Astrocyte (in vitro differentiated cells and primary cell): ENCODE measurements around the gene KCNJ3. TPM values are rescaled to one million over a fixed set of nuclear protein-coding genes. Genes with fewer than 3 reads are reported as not detected.

Source experiments
- DNase-seq: peaks from one replicate; pipeline ENCODE4 v3.0.0-alpha.2; 2010; ENCODE audit warnings: low read depth
- FAIRE-seq: peaks from 2 replicates; lab custom pipeline; 2011; peaks lifted over from hg19 to GRCh38; lab: Jason Lieb, UNC
- H2AFZ ChIP-seq: 2 replicates; pipeline ENCODE4 v1.6.0; 2012; ENCODE audit warnings: low read depth, low read length, inconsistent platforms
- H3K27ac ChIP-seq: 2 replicates; pipeline ENCODE4 v1.5.1; 2011; ENCODE audit warnings: low read depth, low read length, inconsistent platforms
- H3K27me3 ChIP-seq: 2 replicates; pipeline ENCODE4 v1.6.0; 2011; ENCODE audit warnings: low read length, inconsistent platforms; ENCODE audit not compliant: insufficient read depth
- H3K36me3 ChIP-seq: 2 replicates; pipeline ENCODE4 v1.5.1; 2011; ENCODE audit warnings: low read length, inconsistent platforms; ENCODE audit not compliant: insufficient read depth
- H3K4me1 ChIP-seq: 2 replicates; pipeline ENCODE4 v1.5.1; 2011; ENCODE audit warnings: low read length, inconsistent platforms; ENCODE audit not compliant: insufficient read depth
- H3K4me2 ChIP-seq: 2 replicates; pipeline ENCODE4 v1.6.0; 2012; ENCODE audit warnings: low read length, inconsistent platforms
- H3K4me3 ChIP-seq: 2 replicates; pipeline ENCODE4 v1.5.1; 2011; ENCODE audit warnings: low read depth, mild to moderate bottlenecking, low read length, inconsistent platforms; ENCODE audit not compliant: insufficient read depth
- H3K79me2 ChIP-seq: 2 replicates; pipeline ENCODE4 v1.6.0; 2012; ENCODE audit warnings: mild to moderate bottlenecking, low read length, inconsistent platforms; ENCODE audit not compliant: insufficient read depth
- H3K9ac ChIP-seq: 2 replicates; pipeline ENCODE4 v1.6.0; 2012; ENCODE audit warnings: mild to moderate bottlenecking, low read length, inconsistent platforms
- H3K9me3 ChIP-seq: 2 replicates; pipeline ENCODE4 v1.5.1; 2012; ENCODE audit warnings: low read depth, mild to moderate bottlenecking, low read length, inconsistent platforms; ENCODE audit not compliant: insufficient read depth
- H4K20me1 ChIP-seq: 2 replicates; pipeline ENCODE4 v1.6.0; 2012; ENCODE audit warnings: low read length, inconsistent platforms; ENCODE audit not compliant: insufficient read depth
- H3K27ac Mint-ChIP-seq: one replicate; pipeline ENCODE4 v1.8.0; 2021; ENCODE audit warnings: mild to moderate bottlenecking, mixed read lengths; ENCODE audit not compliant: unreplicated experiment
- H3K27me3 Mint-ChIP-seq: one replicate; pipeline ENCODE4 v1.8.0; 2021; ENCODE audit warnings: low read depth, mixed read lengths; ENCODE audit not compliant: unreplicated experiment
- H3K36me3 Mint-ChIP-seq: one replicate; pipeline ENCODE4 v1.8.0; 2021; ENCODE audit warnings: low read depth, mixed read lengths; ENCODE audit not compliant: unreplicated experiment
- H3K4me1 Mint-ChIP-seq: one replicate; pipeline ENCODE4 v1.8.0; 2021; ENCODE audit warnings: low read depth, mixed read lengths; ENCODE audit not compliant: unreplicated experiment
- H3K4me3 Mint-ChIP-seq: one replicate; pipeline ENCODE4 v1.8.0; 2021; ENCODE audit warnings: mild to moderate bottlenecking, moderate library complexity, mixed read lengths; ENCODE audit not compliant: unreplicated experiment
- H3K9me3 Mint-ChIP-seq: one replicate; pipeline ENCODE4 v1.8.0; 2021; ENCODE audit warnings: mild to moderate bottlenecking, mixed read lengths; ENCODE audit not compliant: unreplicated experiment
- EZH2 ChIP-seq: IDR thresholded peaks from 2 replicates; pipeline ENCODE4 v1.6.1; 2012; ENCODE audit warnings: mild to moderate bottlenecking, low read length, inconsistent platforms; ENCODE audit not compliant: insufficient read depth
- total RNA-seq: library from RNA; stranded (reverse); gene quantifications from 2 replicates; pipeline ENCODE4 v1.2.1, GENCODE V29; 2021
- TF ChIP-seq, protein P1 (sequence below): IDR thresholded peaks from 2 replicates; pipeline ENCODE4 v1.5.1; 2011; ENCODE audit warnings: low read depth, mild to moderate bottlenecking, inconsistent platforms, low read length, moderate library complexity; ENCODE audit not compliant: insufficient read depth

KCNJ3 gene
- total RNA-seq, 1 donor from 2014 or later, result not detected

DNA sequence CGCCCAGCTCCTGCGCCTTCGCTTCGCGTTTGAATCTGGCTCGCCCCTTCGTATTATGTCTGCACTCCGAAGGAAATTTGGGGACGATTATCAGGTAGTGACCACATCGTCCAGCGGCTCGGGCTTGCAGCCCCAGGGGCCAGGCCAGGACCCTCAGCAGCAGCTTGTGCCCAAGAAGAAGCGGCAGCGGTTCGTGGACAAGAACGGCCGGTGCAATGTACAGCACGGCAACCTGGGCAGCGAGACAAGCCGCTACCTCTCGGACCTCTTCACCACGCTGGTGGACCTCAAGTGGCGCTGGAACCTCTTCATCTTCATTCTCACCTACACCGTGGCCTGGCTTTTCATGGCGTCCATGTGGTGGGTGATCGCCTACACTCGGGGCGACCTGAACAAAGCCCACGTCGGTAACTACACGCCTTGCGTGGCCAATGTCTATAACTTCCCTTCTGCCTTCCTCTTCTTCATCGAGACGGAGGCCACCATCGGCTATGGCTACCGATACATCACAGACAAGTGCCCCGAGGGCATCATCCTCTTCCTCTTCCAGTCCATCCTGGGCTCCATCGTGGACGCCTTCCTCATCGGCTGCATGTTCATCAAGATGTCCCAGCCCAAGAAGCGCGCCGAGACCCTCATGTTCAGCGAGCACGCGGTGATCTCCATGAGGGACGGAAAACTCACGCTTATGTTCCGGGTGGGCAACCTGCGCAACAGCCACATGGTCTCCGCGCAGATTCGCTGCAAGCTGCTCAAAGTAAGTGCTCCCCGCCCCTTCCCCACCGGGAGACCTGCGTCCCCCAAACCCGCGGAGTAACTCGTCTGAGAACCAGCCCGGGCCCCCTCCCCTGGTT lies 453 bp downstream of the KCNJ3 start:
- H3K9me3 Mint-ChIP-seq, result peaks cover 6% of the 10 kb centered on the region
- H3K36me3 Mint-ChIP-seq, result no peaks in the 10 kb centered on the region
- H3K4me3 ChIP-seq, result no peak overlapping the region
- H3K9me3 ChIP-seq, result no peaks in the 10 kb centered on the region
- H3K79me2 ChIP-seq, result no peaks in the 10 kb centered on the region
- peaks cover 4% of the 10 kb centered on the region for H3K4me1 ChIP-seq
- H4K20me1 ChIP-seq, result no peaks in the 10 kb centered on the region
- peak overlapping the region; percentile 64 for H2AFZ ChIP-seq
- DNase-seq, result no peak
- no peak overlapping the region for H3K27ac ChIP-seq
- H3K36me3 ChIP-seq, result no peaks in the 10 kb centered on the region
- no peak overlapping the region for H3K9ac ChIP-seq
- peak overlapping the region; percentile 21 for H3K4me3 Mint-ChIP-seq
- no peak for FAIRE-seq
- TF ChIP-seq EZH2, result peak; percentile 28
- TF ChIP-seq, protein P1, sequence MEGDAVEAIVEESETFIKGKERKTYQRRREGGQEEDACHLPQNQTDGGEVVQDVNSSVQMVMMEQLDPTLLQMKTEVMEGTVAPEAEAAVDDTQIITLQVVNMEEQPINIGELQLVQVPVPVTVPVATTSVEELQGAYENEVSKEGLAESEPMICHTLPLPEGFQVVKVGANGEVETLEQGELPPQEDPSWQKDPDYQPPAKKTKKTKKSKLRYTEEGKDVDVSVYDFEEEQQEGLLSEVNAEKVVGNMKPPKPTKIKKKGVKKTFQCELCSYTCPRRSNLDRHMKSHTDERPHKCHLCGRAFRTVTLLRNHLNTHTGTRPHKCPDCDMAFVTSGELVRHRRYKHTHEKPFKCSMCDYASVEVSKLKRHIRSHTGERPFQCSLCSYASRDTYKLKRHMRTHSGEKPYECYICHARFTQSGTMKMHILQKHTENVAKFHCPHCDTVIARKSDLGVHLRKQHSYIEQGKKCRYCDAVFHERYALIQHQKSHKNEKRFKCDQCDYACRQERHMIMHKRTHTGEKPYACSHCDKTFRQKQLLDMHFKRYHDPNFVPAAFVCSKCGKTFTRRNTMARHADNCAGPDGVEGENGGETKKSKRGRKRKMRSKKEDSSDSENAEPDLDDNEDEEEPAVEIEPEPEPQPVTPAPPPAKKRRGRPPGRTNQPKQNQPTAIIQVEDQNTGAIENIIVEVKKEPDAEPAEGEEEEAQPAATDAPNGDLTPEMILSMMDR, result no peak
- H3K27me3 ChIP-seq, result peaks cover 28% of the 10 kb centered on the region
- no peak overlapping the region for H3K27ac Mint-ChIP-seq
- peaks cover 40% of the 10 kb centered on the region for H3K27me3 Mint-ChIP-seq
- H3K4me1 Mint-ChIP-seq, result peaks cover 2% of the 10 kb centered on the region
- H3K4me2 ChIP-seq, result peak overlapping the region; percentile 84

DNA sequence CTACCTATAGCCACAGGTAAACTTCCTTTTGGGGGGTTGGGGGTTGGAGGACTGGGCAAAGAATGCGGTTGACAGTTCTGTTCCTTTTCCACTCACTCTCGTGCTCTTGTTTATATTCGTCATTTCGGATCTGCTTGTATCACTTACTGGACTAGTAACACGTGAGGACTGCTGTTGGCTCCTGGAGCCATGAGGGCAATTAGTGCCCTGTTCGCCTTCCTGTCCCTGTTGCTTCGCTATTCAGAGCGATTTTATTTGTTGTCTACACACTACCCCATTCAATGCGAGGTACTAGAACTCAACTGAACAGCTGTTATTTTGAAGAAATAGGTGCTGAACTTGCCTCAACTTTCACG lies 1.1 kb downstream of the KCNJ3 start:
- H3K4me1 ChIP-seq, result peaks cover 4% of the 10 kb centered on the region
- Mint-ChIP-seq H3K9me3 (peaks cover 6% of the 10 kb centered on the region), H3K27me3 (peaks cover 40% of the 10 kb centered on the region), H3K36me3 (no peaks in the 10 kb centered on the region), H3K4me3 (no peak overlapping the region), H3K4me1 (peaks cover 2% of the 10 kb centered on the region), H3K27ac (no peak overlapping the region)
- no peak for FAIRE-seq
- no peak overlapping the region for H3K4me3 ChIP-seq
- peaks cover 28% of the 10 kb centered on the region for H3K27me3 ChIP-seq
- no peak overlapping the region for H3K27ac ChIP-seq
- no peak for DNase-seq
- no peaks in the 10 kb centered on the region for H4K20me1 ChIP-seq
- no peaks in the 10 kb centered on the region for H3K79me2 ChIP-seq
- H3K9ac ChIP-seq, result no peak overlapping the region
- no peak for TF ChIP-seq EZH2
- TF ChIP-seq, protein P1, result no peak
- no peak overlapping the region for H2AFZ ChIP-seq
- no peaks in the 10 kb centered on the region for H3K36me3 ChIP-seq
- H3K4me2 ChIP-seq, result peak overlapping the region; percentile 84
- no peaks in the 10 kb centered on the region for H3K9me3 ChIP-seq

DNA sequence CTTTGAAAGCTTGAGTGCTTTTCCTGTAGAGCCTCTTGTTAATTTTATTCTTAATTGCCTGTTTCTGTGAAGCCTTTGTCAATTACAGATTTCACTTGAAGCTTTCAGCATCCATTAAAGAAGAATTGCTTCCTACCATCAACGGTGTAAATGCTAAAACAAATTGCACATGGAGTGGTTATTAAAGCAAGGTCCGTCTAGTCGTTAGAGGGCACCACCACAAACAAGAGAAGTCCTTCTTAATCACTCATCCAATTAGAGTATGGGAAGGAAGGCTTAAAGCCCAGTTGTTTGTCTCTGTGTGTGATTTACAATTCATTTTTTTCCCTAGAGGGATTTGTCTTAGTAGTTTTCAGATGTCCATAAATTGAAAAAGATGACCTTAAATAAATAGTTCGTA lies 1.6 kb downstream of the KCNJ3 start:
- Histone ChIP-seq H4K20me1 (no peaks in the 10 kb centered on the region), H3K4me3 (no peak overlapping the region), H3K79me2 (no peaks in the 10 kb centered on the region), H3K9ac (no peak overlapping the region), H3K4me1 (peaks cover 4% of the 10 kb centered on the region), H3K36me3 (no peaks in the 10 kb centered on the region), H3K27me3 (peaks cover 28% of the 10 kb centered on the region), H3K9me3 (no peaks in the 10 kb centered on the region), H2AFZ (no peak overlapping the region), H3K4me2 (no peak overlapping the region), H3K27ac (no peak overlapping the region)
- Mint-ChIP-seq H3K4me3 (no peak overlapping the region), H3K36me3 (no peaks in the 10 kb centered on the region), H3K9me3 (peaks cover 6% of the 10 kb centered on the region), H3K27me3 (peaks cover 40% of the 10 kb centered on the region), H3K27ac (no peak overlapping the region), H3K4me1 (peaks cover 2% of the 10 kb centered on the region)
- DNase-seq (no peak), FAIRE-seq (no peak)
- TF ChIP-seq EZH2, result no peak
